ENCODE results near the gene PPM1G.

DNA sequence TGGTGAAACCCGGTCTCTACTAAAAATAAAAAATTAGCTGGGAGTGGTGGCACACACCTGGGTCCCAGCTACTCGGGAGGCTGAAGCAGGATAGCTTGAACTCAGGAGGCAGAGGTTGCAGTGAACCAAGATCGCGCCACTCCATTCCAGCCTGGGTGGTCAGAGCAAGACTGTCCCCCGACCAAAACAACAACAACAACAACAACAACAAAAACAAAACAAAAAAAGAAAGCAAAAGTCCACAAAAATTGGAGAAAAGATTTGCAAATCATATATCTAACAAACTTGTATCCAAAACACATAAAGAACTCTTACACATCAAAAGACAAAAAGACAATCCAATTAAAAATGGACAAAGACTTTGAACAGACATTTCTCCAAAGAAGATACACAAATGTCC lies 10.4 kb downstream of the PPM1G start:
- TF ChIP-seq SUZ12 (IDR thresholded peaks at IDR 0.05): no peak
- no peak for TF ChIP-seq FOXA1 (IDR thresholded peaks at IDR 0.05)
- no peak for TF ChIP-seq LEF1 (IDR thresholded peaks at IDR 0.05; ENCODE audit: borderline replicate concordance)
